ENCODE data around the gene BIRC3.

BIRC3 gene

DNA sequence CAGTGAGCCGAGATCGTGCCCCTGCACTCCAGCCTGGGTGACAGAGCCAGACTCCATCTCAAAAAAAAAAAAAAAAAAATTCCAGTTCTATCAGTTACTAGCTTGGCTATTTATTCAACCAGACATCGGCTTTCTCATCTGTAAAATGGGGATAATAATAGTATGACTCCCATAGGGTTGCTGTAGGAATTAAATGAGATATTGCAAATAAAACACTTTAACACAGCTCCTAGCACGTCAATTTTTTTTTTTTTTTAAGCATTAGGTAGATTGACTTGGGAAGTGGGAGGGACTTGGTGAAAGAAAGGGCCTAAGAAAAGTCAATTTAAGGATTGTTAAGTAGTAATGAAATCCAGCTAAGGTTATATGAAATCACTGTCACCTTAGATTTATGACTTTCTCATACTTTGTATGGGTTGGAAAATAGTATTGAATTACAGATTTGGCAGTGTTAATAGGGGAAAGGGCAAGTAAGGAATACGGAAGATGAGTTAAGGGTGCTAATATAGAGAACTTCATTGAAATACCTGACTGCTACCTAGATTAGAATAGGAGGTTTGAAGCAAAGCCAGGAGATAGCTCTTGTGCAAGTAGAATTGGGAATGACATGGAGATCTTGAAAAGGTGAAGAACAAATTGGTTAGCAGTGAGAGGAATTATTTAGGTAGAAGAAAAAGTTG is 58.6 kb downstream of the BIRC3 start:
- DNase-seq (ENCODE audit: low read depth in 2 of 2) = no peak

DNA sequence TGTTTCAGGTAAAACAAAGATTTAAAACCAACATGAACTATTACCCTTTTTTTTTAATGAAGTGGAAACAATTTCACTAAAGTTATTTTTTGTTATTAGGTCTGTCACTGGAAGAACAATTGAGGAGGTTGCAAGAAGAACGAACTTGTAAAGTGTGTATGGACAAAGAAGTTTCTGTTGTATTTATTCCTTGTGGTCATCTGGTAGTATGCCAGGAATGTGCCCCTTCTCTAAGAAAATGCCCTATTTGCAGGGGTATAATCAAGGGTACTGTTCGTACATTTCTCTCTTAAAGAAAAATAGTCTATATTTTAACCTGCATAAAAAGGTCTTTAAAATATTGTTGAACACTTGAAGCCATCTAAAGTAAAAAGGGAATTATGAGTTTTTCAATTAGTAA is 60.6 kb downstream of the BIRC3 start:
- DNase-seq (ENCODE audit: low read depth in 2 of 2) = no peak

- no peak for DNase-seq (ENCODE audit: low read depth in 2 of 2)
Observed at GRCh38 chr11:102378818-102379217, 61.5 kb downstream of the BIRC3 start.

DNA sequence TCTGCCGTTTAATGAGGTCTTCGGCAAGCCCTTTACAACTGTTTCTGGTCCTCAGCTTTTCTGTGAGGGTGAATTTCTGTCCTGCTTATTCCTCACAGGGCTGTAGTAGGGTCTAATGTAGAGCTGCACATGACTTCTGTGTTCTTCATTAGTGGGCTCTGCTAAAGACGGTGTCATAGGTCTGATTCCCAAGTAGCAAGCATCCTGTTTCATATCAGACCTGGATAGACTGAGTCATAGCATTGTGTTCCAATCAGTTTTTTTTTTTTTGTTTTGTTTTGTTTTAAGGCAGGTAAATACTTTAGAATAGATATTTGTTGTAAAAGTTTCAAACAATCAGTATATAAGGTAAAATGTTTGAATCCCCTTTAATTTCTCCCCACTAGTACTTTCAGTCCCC is 65.1 kb downstream of the BIRC3 start:
- no peak for DNase-seq (ENCODE audit: low read depth in 2 of 2)

- no peak for DNase-seq (ENCODE audit: low read depth in 2 of 2)
Observed at GRCh38 chr11:102383839-102384238, 66.6 kb downstream of the BIRC3 start.

DNA sequence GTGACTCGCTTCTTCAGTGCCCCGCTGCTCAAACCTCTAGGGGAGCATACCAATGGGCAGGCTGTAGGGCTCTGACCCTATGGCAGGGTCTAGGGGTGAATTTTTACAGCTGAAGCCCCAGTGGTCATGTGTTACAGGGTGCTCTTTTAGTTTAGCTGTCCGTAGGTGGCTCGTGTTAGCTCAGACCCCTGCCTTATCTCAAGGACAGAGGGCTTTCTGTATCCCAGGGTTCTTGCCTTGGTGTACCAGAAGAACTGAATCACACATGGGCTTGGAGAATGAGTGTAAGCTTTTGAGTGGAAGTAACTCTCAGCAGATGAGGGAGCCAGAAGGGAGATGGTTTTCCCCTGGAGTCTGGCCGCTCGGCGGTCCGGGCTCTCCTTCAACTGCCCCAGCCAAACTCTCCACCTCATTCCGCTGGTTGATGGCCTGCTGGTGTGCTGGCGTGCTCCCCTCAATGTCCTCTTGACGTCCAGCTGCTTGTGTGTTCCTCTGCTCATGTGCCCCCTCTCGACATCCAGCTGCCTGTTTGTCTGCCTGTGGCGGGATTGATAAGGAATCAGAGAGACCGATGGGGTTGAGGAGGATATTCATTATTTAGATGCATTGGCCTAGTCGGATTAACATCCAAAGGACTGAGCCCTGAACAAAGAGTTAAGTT is 67.3 kb downstream of the BIRC3 start:
- no peak for DNase-seq (ENCODE audit: low read depth in 2 of 2)

- DNase-seq (ENCODE audit: low read depth in 2 of 2) = no peak
Observed at GRCh38 chr11:102385085-102386007, 68.1 kb downstream of the BIRC3 start.

GRCh38 chr11:102386136-102386734 is 69.0 kb downstream of the BIRC3 start:
- DNase-seq (ENCODE audit: low read depth in 2 of 2) = no peak

DNA sequence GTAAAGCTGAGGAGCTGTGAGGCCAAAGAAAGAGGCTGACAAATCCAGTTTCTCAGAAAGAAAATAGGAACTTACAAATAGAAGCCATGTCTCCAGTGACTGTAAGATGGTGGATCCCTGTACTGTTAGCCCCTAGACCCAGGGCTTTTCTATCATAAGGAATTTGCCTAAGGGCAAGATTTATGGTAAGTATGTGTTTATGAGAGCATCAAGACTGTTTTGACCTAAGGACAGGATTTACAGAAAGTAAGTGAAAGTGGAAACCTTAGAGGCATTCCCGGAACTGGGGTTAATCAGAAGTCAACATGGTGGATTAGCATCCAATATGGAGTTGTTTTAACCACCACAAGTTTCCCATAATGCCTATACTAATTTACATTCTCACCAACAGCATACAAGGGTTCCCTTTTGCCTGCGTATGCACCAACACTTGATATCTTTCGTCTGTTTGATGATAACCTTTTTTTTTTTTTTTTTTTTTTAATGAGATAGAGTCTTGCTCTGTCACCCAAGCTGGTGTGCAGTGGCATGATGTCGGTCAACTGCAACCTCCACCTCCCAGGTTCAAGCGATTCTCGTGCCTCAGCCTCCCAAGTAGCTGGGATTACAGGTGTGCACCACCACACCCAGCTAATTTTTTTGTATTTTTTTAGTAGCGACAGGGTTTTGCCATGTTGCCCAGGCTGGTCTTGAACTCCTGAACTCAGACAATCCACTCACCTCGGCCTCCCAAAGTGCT is 69.9 kb downstream of the BIRC3 start:
- no peak for DNase-seq (ENCODE audit: low read depth in 2 of 2)
